Uterus (tissue), 2 donors: ENCODE results near the gene PCNX3.

Experiments
- CTCF ChIP-seq, 4 experiments: fragments of 200-600 bp in 2 of 4; fragments of 450-650 bp in 2 of 4; sonication (generic) in 2 of 4; IDR thresholded peaks; one replicate each; pipeline ENCODE4 v1.5.1; 2016 to 2019; ENCODE audit warnings: antibody characterized with exemption in 4 of 4, mild to moderate bottlenecking in 2 of 4, moderate library complexity in 1 of 4
- POLR2A ChIP-seq, 2 donors: fragments of 450-650 bp; IDR thresholded peaks; one replicate each; pipeline ENCODE4 v1.6.1; 2016; ENCODE audit warnings: antibody characterized with exemption in 2 of 2, mild to moderate bottlenecking in 1 of 2, moderate library complexity in 1 of 2

GRCh38 chr11:65599216-65599954 lies 16.2 kb upstream of the PCNX3 start:
- TF ChIP-seq CTCF (IDR thresholded peaks at IDR 0.05) (no peak), POLR2A (IDR thresholded peaks at IDR 0.05) (no peak)
